Liver (tissue), 3 donors: ENCODE results near the gene LILRA5.

Source experiments
- EGR1 ChIP-seq, 2 donors: IDR thresholded peaks; 2 replicates each; pipeline ENCODE4 v1.6.1; 2016 to 2018; ENCODE audit warnings: antibody characterized with exemption in 2 of 2, low read depth in 2 of 2
- GABPA ChIP-seq, 2 donors: IDR thresholded peaks in 1 of 2; conservative IDR thresholded peaks in 1 of 2; 2 replicates each; pipeline ENCODE4 v1.6.1; 2016; ENCODE audit warnings: antibody characterized with exemption in 2 of 2, mild to moderate bottlenecking in 1 of 2, moderate library complexity in 1 of 2
- JUND ChIP-seq, 2 donors: IDR thresholded peaks; 2 replicates each; pipeline ENCODE4 v1.6.1; 2016; ENCODE audit warnings: antibody characterized with exemption in 2 of 2
- RXRA ChIP-seq, 2 donors: IDR thresholded peaks; 2 replicates each; pipeline ENCODE4 v1.6.1; 2017 to 2018; ENCODE audit warnings: antibody characterized with exemption in 2 of 2, mild to moderate bottlenecking in 1 of 2
- TAF1 ChIP-seq: conservative IDR thresholded peaks from 2 replicates; pipeline ENCODE4 v1.6.1; 2016; ENCODE audit warnings: antibody characterized with exemption, mild to moderate bottlenecking
- YY1 ChIP-seq: IDR thresholded peaks from 2 replicates; pipeline ENCODE4 v1.6.1; 2016; ENCODE audit warnings: antibody characterized with exemption, mild to moderate bottlenecking
- TF ChIP-seq, protein P1 (sequence below): fragments of 150-350 bp; IDR thresholded peaks from 2 replicates; pipeline ENCODE4 v1.5.1; 2017; ENCODE audit warnings: improper control_type of control experiment, low read depth, low read length; ENCODE audit not compliant: missing input control
- TF ChIP-seq, protein P2 (sequence below): IDR thresholded peaks from 2 replicates; pipeline ENCODE4 v1.6.1; 2016; ENCODE audit warnings: antibody characterized with exemption, mild to moderate bottlenecking
- TF ChIP-seq, protein P3 (sequence below): IDR thresholded peaks from 2 replicates; pipeline ENCODE4 v1.6.1; 2016; ENCODE audit warnings: antibody characterized with exemption
- donor health status: healthy.
- donor health status: healthy.

DNA sequence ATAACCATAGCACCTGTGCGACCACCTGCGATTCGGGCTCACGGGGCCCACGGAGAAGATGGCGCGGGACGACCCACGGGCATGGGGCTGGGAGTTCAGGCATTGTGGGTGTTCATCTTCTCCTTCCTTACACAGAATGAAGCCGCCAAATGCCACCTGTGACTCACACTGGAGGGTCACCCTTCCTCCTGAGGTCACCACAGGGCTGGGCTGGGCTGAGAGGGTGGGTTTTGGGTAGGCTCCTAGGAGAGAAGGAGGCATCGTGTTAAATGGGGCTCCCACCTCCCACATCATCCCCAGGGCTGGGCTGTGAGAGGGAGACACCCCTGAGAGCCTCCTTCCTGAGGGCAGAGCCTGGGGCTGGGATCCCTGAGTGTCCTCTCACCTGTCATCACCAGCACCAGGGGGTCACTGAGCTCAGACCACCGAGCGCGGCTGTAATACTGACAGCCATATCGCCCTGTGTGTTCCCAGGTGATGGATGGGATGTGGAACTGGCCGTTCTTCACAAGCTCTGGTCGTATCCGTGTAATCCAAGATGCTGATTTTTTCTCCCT lies 33.5 kb downstream of the LILRA5 start:
- TF ChIP-seq RXRA (IDR thresholded peaks at IDR 0.05) (no peak), GABPA (IDR thresholded peaks at IDR 0.05 in 1 of 2, conservative IDR thresholded peaks at IDR 0.05 in 1 of 2) (no peak), TAF1 (no peak), JUND (IDR thresholded peaks at IDR 0.05) (no peak), YY1 (no peak), EGR1 (IDR thresholded peaks at IDR 0.05; ENCODE audit: low read depth in 2 of 2) (no peak)
- TF ChIP-seq, protein P1, sequence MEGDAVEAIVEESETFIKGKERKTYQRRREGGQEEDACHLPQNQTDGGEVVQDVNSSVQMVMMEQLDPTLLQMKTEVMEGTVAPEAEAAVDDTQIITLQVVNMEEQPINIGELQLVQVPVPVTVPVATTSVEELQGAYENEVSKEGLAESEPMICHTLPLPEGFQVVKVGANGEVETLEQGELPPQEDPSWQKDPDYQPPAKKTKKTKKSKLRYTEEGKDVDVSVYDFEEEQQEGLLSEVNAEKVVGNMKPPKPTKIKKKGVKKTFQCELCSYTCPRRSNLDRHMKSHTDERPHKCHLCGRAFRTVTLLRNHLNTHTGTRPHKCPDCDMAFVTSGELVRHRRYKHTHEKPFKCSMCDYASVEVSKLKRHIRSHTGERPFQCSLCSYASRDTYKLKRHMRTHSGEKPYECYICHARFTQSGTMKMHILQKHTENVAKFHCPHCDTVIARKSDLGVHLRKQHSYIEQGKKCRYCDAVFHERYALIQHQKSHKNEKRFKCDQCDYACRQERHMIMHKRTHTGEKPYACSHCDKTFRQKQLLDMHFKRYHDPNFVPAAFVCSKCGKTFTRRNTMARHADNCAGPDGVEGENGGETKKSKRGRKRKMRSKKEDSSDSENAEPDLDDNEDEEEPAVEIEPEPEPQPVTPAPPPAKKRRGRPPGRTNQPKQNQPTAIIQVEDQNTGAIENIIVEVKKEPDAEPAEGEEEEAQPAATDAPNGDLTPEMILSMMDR = no peak
- TF ChIP-seq, protein P2, sequence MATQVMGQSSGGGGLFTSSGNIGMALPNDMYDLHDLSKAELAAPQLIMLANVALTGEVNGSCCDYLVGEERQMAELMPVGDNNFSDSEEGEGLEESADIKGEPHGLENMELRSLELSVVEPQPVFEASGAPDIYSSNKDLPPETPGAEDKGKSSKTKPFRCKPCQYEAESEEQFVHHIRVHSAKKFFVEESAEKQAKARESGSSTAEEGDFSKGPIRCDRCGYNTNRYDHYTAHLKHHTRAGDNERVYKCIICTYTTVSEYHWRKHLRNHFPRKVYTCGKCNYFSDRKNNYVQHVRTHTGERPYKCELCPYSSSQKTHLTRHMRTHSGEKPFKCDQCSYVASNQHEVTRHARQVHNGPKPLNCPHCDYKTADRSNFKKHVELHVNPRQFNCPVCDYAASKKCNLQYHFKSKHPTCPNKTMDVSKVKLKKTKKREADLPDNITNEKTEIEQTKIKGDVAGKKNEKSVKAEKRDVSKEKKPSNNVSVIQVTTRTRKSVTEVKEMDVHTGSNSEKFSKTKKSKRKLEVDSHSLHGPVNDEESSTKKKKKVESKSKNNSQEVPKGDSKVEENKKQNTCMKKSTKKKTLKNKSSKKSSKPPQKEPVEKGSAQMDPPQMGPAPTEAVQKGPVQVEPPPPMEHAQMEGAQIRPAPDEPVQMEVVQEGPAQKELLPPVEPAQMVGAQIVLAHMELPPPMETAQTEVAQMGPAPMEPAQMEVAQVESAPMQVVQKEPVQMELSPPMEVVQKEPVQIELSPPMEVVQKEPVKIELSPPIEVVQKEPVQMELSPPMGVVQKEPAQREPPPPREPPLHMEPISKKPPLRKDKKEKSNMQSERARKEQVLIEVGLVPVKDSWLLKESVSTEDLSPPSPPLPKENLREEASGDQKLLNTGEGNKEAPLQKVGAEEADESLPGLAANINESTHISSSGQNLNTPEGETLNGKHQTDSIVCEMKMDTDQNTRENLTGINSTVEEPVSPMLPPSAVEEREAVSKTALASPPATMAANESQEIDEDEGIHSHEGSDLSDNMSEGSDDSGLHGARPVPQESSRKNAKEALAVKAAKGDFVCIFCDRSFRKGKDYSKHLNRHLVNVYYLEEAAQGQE = no peak
- TF ChIP-seq, protein P3, sequence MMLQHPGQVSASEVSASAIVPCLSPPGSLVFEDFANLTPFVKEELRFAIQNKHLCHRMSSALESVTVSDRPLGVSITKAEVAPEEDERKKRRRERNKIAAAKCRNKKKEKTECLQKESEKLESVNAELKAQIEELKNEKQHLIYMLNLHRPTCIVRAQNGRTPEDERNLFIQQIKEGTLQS = no peak
